ENCODE results near the gene POLG2.

DNA sequence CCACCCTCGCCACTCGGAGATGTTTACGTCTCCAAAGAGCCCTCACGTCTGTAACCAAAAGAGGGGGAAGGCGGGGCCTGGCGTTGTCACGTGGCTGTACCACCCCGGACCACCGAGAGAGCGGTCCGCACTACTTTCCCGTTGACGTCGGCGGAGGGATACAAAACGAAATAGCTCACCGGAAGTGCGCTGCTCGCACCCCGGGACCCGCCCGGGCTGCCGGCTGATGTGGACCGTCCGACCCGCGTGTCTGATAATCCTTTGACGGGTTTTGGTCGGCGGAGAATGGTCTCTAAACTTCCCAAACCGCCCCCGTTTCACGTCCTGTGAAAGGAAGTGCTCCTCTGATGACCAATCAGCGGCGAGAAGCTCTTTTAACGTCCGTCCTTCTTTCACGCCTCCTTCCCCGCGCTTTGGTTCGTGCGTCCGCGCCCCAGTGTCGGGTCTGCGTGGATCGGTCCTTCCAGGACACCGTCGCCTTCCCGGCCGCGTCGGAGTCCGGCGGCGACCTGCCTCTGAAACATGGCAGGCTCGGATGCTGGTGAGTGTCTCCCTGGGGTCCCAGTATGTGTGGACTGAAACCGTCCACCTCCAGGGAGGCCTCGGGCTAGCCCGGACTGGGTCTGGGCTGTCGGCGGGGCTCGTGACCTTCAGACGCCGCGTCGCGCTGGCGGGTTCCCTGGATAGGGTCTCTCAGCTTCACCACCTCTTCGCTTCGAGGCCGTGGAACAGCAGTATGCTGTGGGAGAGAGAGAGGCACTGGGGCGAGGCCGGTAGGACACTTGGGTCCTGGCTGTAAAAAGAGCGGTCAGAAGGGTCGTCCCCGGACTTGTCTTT is 9.9 kb upstream of the POLG2 start, which contains the start of gene CEP95:
- TF ChIP-seq, protein P1, sequence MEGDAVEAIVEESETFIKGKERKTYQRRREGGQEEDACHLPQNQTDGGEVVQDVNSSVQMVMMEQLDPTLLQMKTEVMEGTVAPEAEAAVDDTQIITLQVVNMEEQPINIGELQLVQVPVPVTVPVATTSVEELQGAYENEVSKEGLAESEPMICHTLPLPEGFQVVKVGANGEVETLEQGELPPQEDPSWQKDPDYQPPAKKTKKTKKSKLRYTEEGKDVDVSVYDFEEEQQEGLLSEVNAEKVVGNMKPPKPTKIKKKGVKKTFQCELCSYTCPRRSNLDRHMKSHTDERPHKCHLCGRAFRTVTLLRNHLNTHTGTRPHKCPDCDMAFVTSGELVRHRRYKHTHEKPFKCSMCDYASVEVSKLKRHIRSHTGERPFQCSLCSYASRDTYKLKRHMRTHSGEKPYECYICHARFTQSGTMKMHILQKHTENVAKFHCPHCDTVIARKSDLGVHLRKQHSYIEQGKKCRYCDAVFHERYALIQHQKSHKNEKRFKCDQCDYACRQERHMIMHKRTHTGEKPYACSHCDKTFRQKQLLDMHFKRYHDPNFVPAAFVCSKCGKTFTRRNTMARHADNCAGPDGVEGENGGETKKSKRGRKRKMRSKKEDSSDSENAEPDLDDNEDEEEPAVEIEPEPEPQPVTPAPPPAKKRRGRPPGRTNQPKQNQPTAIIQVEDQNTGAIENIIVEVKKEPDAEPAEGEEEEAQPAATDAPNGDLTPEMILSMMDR (optimal IDR thresholded peaks at IDR 0.05 in 1 of 3, IDR thresholded peaks at IDR 0.05 in 1 of 3, conservative IDR thresholded peaks at IDR 0.05 in 1 of 3; ENCODE audit: extremely low read depth in 1 of 3, insufficient read depth in 2 of 3, low read length in 3 of 3), result no peak
- TF ChIP-seq EZH2 (IDR thresholded peaks at IDR 0.05; ENCODE audit: low read length), result no peak

Measured in keratinocyte (primary cell).